GM12878 (cell line): ENCODE measurements around the gene LHFPL2. TPM values are rescaled to one million over a fixed set of nuclear protein-coding genes. Genes with fewer than 3 reads are reported as not detected.

Experiments used
- ATAC-seq: fragments of 200-7000 bp; cut with Tn5 transposase; 3 replicates; pipeline ENCODE4 v1.9.1; 2020; ENCODE audit warnings: mild to moderate bottlenecking, moderate library complexity
- BruUV-seq: library from RNA; stranded (reverse); fragments of 400-500 nt; replicated peaks from 2 replicates; lab custom pipeline; 2021; lab: Mats Ljungman, UMichigan
- CTCF ChIA-PET: fragments of 300-600 bp; sonication (Branson Sonifier 250); formaldehyde crosslinking; extraction: SDS; loops from one replicate; lab custom pipeline; 2021; ENCODE audit warnings: inconsistent platforms; lab: Yijun Ruan, JAX
- POLR2A ChIA-PET: fragments of 350-600 bp; formaldehyde crosslinking; extraction: SDS; loops from one replicate; lab custom pipeline; 2021; ENCODE audit warnings: inconsistent platforms; lab: Charles Lee
- RAD21 ChIA-PET: fragments of 300-600 bp; sonication (Branson Sonifier 250); formaldehyde crosslinking; loops from one replicate; lab custom pipeline; 2023; ENCODE audit warnings: antibody characterized with exemption; ENCODE audit not compliant: unreplicated experiment; lab: Charles Lee
- SMC1A ChIA-PET: fragments of 300-600 bp; sonication (Branson Sonifier 250); formaldehyde crosslinking; loops from one replicate; lab custom pipeline; 2023; ENCODE audit not compliant: unreplicated experiment, uncharacterized antibody; lab: Charles Lee
- DNase-seq: peaks from one replicate; pipeline ENCODE4 v3.0.0-alpha.2; 2011; ENCODE audit warnings: low read depth, low spot score
- FAIRE-seq: peaks from 3 replicates; lab custom pipeline; 2011; peaks lifted over from hg19 to GRCh38; lab: Jason Lieb, UNC
- H2AFZ ChIP-seq: 2 replicates; pipeline ENCODE4 v1.6.0; 2011; ENCODE audit warnings: low read depth, low read length, control low read depth; ENCODE audit not compliant: control insufficient read depth
- H3K27ac ChIP-seq: 2 replicates; pipeline ENCODE4 v1.5.1; 2011; ENCODE audit warnings: control low read depth; ENCODE audit not compliant: control insufficient read depth, insufficient read depth
- H3K27me3 ChIP-seq, 2 experiments: replicated peaks in 1 of 2; 2 replicates each; pipeline versions ENCODE4 v1.6.0 to v1.6.1; 2011; ENCODE audit warnings: low read length in 1 of 2; ENCODE audit not compliant: control insufficient read depth in 2 of 2, insufficient read depth in 2 of 2
- H3K36me3 ChIP-seq, 2 experiments: 2 replicates each; pipeline ENCODE4 v1.5.1; 2011; ENCODE audit warnings: low read length in 1 of 2; ENCODE audit not compliant: control insufficient read depth in 2 of 2, insufficient read depth in 2 of 2
- H3K4me1 ChIP-seq: 2 replicates; pipeline ENCODE4 v1.6.1; 2011; ENCODE audit warnings: mild to moderate bottlenecking, low read length, moderate library complexity, mixed read lengths; ENCODE audit not compliant: control insufficient read depth, insufficient read depth
- H3K4me2 ChIP-seq: 2 replicates; pipeline ENCODE4 v1.6.0; 2011; ENCODE audit warnings: control low read depth; ENCODE audit not compliant: control insufficient read depth, insufficient read depth
- H3K4me3 ChIP-seq: fragments of 200-600 bp; sonication (generic); 2 replicates; pipeline ENCODE4 v1.5.1; 2016
- H3K79me2 ChIP-seq: 2 replicates; pipeline ENCODE4 v1.6.0; 2011; ENCODE audit warnings: low read length; ENCODE audit not compliant: control insufficient read depth, insufficient read depth
- H3K9ac ChIP-seq: 2 replicates; pipeline ENCODE4 v1.8.0; 2011; ENCODE audit warnings: low read length, control low read depth, mixed read lengths; ENCODE audit not compliant: control insufficient read depth, insufficient read depth
- H3K9me3 ChIP-seq: replicated peaks from 3 replicates; pipeline ENCODE4 v1.5.1; 2011; ENCODE audit warnings: mild to moderate bottlenecking, low read length; ENCODE audit not compliant: control insufficient read depth, insufficient read depth
- H4K20me1 ChIP-seq: 2 replicates; pipeline ENCODE4 v1.6.0; 2011; ENCODE audit not compliant: control insufficient read depth, insufficient read depth
- ATF3 ChIP-seq: IDR thresholded peaks from 2 replicates; pipeline ENCODE4 v1.6.1; 2011; ENCODE audit warnings: low read depth, mild to moderate bottlenecking, low read length, moderate library complexity, borderline replicate concordance; ENCODE audit errors: extremely low read depth
- CREB1 ChIP-seq: IDR thresholded peaks from 2 replicates; pipeline ENCODE4 v1.6.1; 2012; ENCODE audit warnings: low read depth, mild to moderate bottlenecking, inconsistent platforms
- ETV6 ChIP-seq, 2 experiments: fragments of 450-650 bp in 1 of 2; IDR thresholded peaks in 1 of 2; conservative IDR thresholded peaks in 1 of 2; 2 replicates each; pipeline ENCODE4 v1.6.1; 2014; ENCODE audit warnings: antibody characterized with exemption in 1 of 2, borderline replicate concordance in 1 of 2, low read depth in 1 of 2, mild to moderate bottlenecking in 1 of 2, moderate library complexity in 1 of 2
- JUND ChIP-seq: IDR thresholded peaks from 2 replicates; pipeline ENCODE4 v1.6.1; 2012; ENCODE audit warnings: low read depth, mild to moderate bottlenecking, low read length, improper control_type of control experiment, moderate library complexity
- KAT2A ChIP-seq: conservative IDR thresholded peaks from 2 replicates; pipeline ENCODE4 v1.6.1; 2011; ENCODE audit warnings: low read depth, low read length; ENCODE audit not compliant: control insufficient read depth
- MEF2A ChIP-seq: IDR thresholded peaks from 2 replicates; pipeline ENCODE4 v1.6.1; 2011; ENCODE audit warnings: low read depth, mild to moderate bottlenecking, low read length, moderate library complexity; ENCODE audit not compliant: insufficient read depth
- MXI1 ChIP-seq: fragments of 150-350 bp; IDR thresholded peaks from 2 replicates; pipeline ENCODE4 v1.6.1; 2011; ENCODE audit warnings: low read depth, mild to moderate bottlenecking, inconsistent platforms, low read length, improper control_type of control experiment
- NR2C2 ChIP-seq: IDR thresholded peaks from 2 replicates; pipeline ENCODE4 v1.6.1; 2011; ENCODE audit warnings: borderline replicate concordance, low read depth; ENCODE audit not compliant: control insufficient read depth, insufficient read length
- PML ChIP-seq: IDR thresholded peaks from 2 replicates; pipeline ENCODE4 v1.6.1; 2012; ENCODE audit warnings: low read length, inconsistent platforms
- RELA ChIP-seq: fragments of 450-650 bp; IDR thresholded peaks from 2 replicates; pipeline ENCODE4 v1.8.0; 2014; ENCODE audit warnings: borderline replicate concordance; ENCODE audit not compliant: partially characterized antibody
- SREBF1 ChIP-seq: IDR thresholded peaks from 2 replicates; pipeline ENCODE4 v1.6.1; 2012; ENCODE audit warnings: mild to moderate bottlenecking, low read length
- SREBF2 ChIP-seq: IDR thresholded peaks from 2 replicates; pipeline ENCODE4 v1.6.1; 2012; ENCODE audit warnings: mild to moderate bottlenecking, low read length
- SUPT20H ChIP-seq: IDR thresholded peaks from 2 replicates; pipeline ENCODE4 v1.6.1; 2011; ENCODE audit warnings: low read depth, mild to moderate bottlenecking, low read length, moderate library complexity, borderline replicate concordance; ENCODE audit not compliant: control insufficient read depth
- SUZ12 ChIP-seq: fragments of 200-600 bp; sonication (generic); IDR thresholded peaks from one replicate; pipeline ENCODE4 v1.6.1; 2018; ENCODE audit warnings: antibody characterized with exemption, mild to moderate bottlenecking; ENCODE audit not compliant: unreplicated experiment
- WGBS: methylation state at CpG from one replicate; pipeline ENCODE4 v1.1.6; 2016; ENCODE audit warnings: low lambda C conversion rate; ENCODE audit not compliant: insufficient replicate concordance, insufficient coverage; ENCODE audit errors: missing lambda C conversion rate; 5-methylcytosine and 5-hydroxymethylcytosine counted together
- in situ Hi-C: fragments of 300-500 bp; cut with MboI; formaldehyde crosslinking; loops from 9 replicates; pipeline ENCODE4 v1.14.3; 2018; ENCODE audit warnings: mixed read lengths
- intact Hi-C: fragments of 100-400 bp; cut with micrococcal nuclease; formaldehyde crosslinking; loops from one replicate; pipeline ENCODE4 v1.14.2; 2022; ENCODE audit not compliant: unreplicated experiment
- polyA plus RNA-seq, 11 experiments: library from polyadenylated mRNA; depleted of rRNA in 4 of 11; unstranded in 6 of 11; stranded (reverse) in 5 of 11; fragments of >200 nt; fragmentation: Nextera tagmentation in 4 of 11; fragmentation: Illumina TruSeq in 1 of 11; extraction: Ambion mirVana in 4 of 11; extraction: Trizol in 1 of 11; gene quantifications; 1 replicate in 1 of 11; 2 replicates in 10 of 11; pipeline versions ENCODE4 v1.2.1 to v1.2.3, GENCODE V29; 2011 to 2016; ENCODE audit warnings: inconsistent platforms in 2 of 11, missing spikeins in 2 of 11, low read depth in 1 of 11
- total RNA-seq, 4 experiments: library from RNA; depleted of rRNA in 3 of 4; stranded (reverse); fragments of >200 nt in 3 of 4; fragmentation: Illumina TruSeq in 1 of 4; extraction: Trizol in 1 of 4; gene quantifications; 2 replicates each; pipeline versions ENCODE4 v1.2.1 to v1.2.3, GENCODE V29; 2013 to 2021

Gene LHFPL2
- total and polyA plus RNA-seq, 10 of the 15 experiments (the other 5 are each of a cell fraction or from before 2014, with no cell fraction given), result 4.1 to 21.8 (median 12.5) TPM

GRCh38 chr5:78660401-78660800 lies 11.8 kb upstream of the LHFPL2 start:
- Histone ChIP-seq H3K9ac (no peak overlapping the region), H4K20me1 (no peaks in the 10 kb centered on the region), H3K4me2 (no peak overlapping the region), H3K4me1 (peaks cover 12% of the 10 kb centered on the region), H3K4me3 (no peak overlapping the region), H3K9me3 (no peaks in the 10 kb centered on the region), H3K27me3 (no peaks in the 10 kb centered on the region)
- WGBS, result 92% methylated on average over 1 of the region's 1 CpG
- CTCF ChIA-PET, result no interaction called here
- POLR2A ChIA-PET, result no interaction called here
- intact Hi-C loops (no loop called here), in situ Hi-C loops (no loop called here)
- RAD21 ChIA-PET, result no interaction called here
- TF ChIP-seq CREB1, result no peak
- TF ChIP-seq NR2C2, result no peak
- TF ChIP-seq MEF2A, result no peak
- TF ChIP-seq SUZ12, result no peak
- no peak for TF ChIP-seq ATF3
- no peak for TF ChIP-seq MXI1
- no peak for TF ChIP-seq KAT2A
- no peak for TF ChIP-seq ETV6 (conservative IDR thresholded peaks at IDR 0.05 in 1 of 2, IDR thresholded peaks at IDR 0.05 in 1 of 2; ENCODE audit: borderline replicate concordance in 1 of 2, low read depth in 1 of 2)
- TF ChIP-seq PML, result no peak
- no peak for TF ChIP-seq SREBF2
- TF ChIP-seq SREBF1, result no peak
- no peak for TF ChIP-seq RELA
- TF ChIP-seq SUPT20H, result no peak
- TF ChIP-seq JUND, result no peak
- TF ChIP-seq, all 136 proteins: peak for 0
- DNase-seq (no peak), ATAC-seq (no peak), FAIRE-seq (no peak)
- Histone ChIP-seq H2AFZ (no peak overlapping the region), H3K27ac (no peak overlapping the region), H3K79me2 (no peaks in the 10 kb centered on the region), H3K36me3 (no peaks in the 10 kb centered on the region)
- SMC1A ChIA-PET, result interaction anchor here (0.5 kb wide), 1 partner anchor 17 kb away, joined by 3 read pairs; no protein-coding TSS in a partner anchor
- no TSS peak for BruUV-seq
